Measurements from ENCODE around the gene SLC22A9. TPM values are rescaled to one million over a fixed set of nuclear protein-coding genes. Genes with fewer than 3 reads are reported as not detected.
"Not testable (repeated sequence)": the region's sequence is repeated elsewhere in the genome, so short reads cannot be mapped to it uniquely, and the experiment has no call there.

The SLC22A9 gene
- polyA plus RNA-seq, 1 donor from 2014 or later, result not detected

- not testable (repeated sequence) for H3K79me2 ChIP-seq (replicated peaks; ENCODE audit: insufficient read depth, low read length); H3K4me2 ChIP-seq (ENCODE audit: low read length); H3K9me2 ChIP-seq (ENCODE audit: insufficient read depth, low read length); H3K27me3 ChIP-seq (ENCODE audit: insufficient read depth, low read depth, low read length); H4K20me1 ChIP-seq (ENCODE audit: insufficient read depth); H3K36me3 ChIP-seq (ENCODE audit: insufficient read depth, low read length); H3K9me3 ChIP-seq (ENCODE audit: low read length); H3K4me3 ChIP-seq (ENCODE audit: low read length); H3K27ac ChIP-seq (ENCODE audit: low read length); H3F3A ChIP-seq (ENCODE audit: insufficient read depth, low read length, poor library complexity, severe bottlenecking); H2AFZ ChIP-seq (ENCODE audit: low read depth, low read length); H3K9ac ChIP-seq (ENCODE audit: low read length)
Observed at GRCh38 chr11:63430731-63431130, 61.1 kb downstream of the SLC22A9 start.

- not testable (repeated sequence) for H3K27ac ChIP-seq (ENCODE audit: low read length); H3K9me2 ChIP-seq (ENCODE audit: insufficient read depth, low read length); H3F3A ChIP-seq (ENCODE audit: insufficient read depth, low read length, poor library complexity, severe bottlenecking); H3K4me2 ChIP-seq (ENCODE audit: low read length); H3K36me3 ChIP-seq (ENCODE audit: insufficient read depth, low read length); H4K20me1 ChIP-seq (ENCODE audit: insufficient read depth); H3K4me3 ChIP-seq (ENCODE audit: low read length); H3K79me2 ChIP-seq (replicated peaks; ENCODE audit: insufficient read depth, low read length); H2AFZ ChIP-seq (ENCODE audit: low read depth, low read length); H3K27me3 ChIP-seq (ENCODE audit: insufficient read depth, low read depth, low read length); H3K9ac ChIP-seq (ENCODE audit: low read length); H3K9me3 ChIP-seq (ENCODE audit: low read length)
Observed at GRCh38 chr11:63435351-63435750, 65.8 kb downstream of the SLC22A9 start.

- not testable (repeated sequence) for H2AFZ ChIP-seq (ENCODE audit: low read depth, low read length); H3K9me2 ChIP-seq (ENCODE audit: insufficient read depth, low read length); H3K9me3 ChIP-seq (ENCODE audit: low read length)
Observed at GRCh38 chr11:63435831-63436230, 66.2 kb downstream of the SLC22A9 start.

GRCh38 chr11:63443714-63444113 is 74.1 kb downstream of the SLC22A9 start:
- no peaks in the 10 kb centered on the region for H3K9me3 ChIP-seq (ENCODE audit: low read length)
- no peak overlapping the region for H2AFZ ChIP-seq (ENCODE audit: low read depth, low read length)
- H4K20me1 ChIP-seq (ENCODE audit: insufficient read depth), result no peaks in the 10 kb centered on the region
- no peaks in the 10 kb centered on the region for H3K79me2 ChIP-seq (replicated peaks; ENCODE audit: insufficient read depth, low read length)
- no peak overlapping the region for H3K27ac ChIP-seq (ENCODE audit: low read length)
- no peak overlapping the region for H3K9ac ChIP-seq (ENCODE audit: low read length)
- H3K4me3 ChIP-seq (ENCODE audit: low read length), result no peak overlapping the region
- no peaks in the 10 kb centered on the region for H3K27me3 ChIP-seq (ENCODE audit: insufficient read depth, low read depth, low read length)
- H3K4me2 ChIP-seq (ENCODE audit: low read length), result no peak overlapping the region
- no peaks in the 10 kb centered on the region for H3F3A ChIP-seq (ENCODE audit: insufficient read depth, low read length, poor library complexity, severe bottlenecking)
- H3K9me2 ChIP-seq (ENCODE audit: insufficient read depth, low read length), result no peaks in the 10 kb centered on the region
- no peaks in the 10 kb centered on the region for H3K36me3 ChIP-seq (ENCODE audit: insufficient read depth, low read length)
- TF ChIP-seq, protein P1, sequence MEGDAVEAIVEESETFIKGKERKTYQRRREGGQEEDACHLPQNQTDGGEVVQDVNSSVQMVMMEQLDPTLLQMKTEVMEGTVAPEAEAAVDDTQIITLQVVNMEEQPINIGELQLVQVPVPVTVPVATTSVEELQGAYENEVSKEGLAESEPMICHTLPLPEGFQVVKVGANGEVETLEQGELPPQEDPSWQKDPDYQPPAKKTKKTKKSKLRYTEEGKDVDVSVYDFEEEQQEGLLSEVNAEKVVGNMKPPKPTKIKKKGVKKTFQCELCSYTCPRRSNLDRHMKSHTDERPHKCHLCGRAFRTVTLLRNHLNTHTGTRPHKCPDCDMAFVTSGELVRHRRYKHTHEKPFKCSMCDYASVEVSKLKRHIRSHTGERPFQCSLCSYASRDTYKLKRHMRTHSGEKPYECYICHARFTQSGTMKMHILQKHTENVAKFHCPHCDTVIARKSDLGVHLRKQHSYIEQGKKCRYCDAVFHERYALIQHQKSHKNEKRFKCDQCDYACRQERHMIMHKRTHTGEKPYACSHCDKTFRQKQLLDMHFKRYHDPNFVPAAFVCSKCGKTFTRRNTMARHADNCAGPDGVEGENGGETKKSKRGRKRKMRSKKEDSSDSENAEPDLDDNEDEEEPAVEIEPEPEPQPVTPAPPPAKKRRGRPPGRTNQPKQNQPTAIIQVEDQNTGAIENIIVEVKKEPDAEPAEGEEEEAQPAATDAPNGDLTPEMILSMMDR (IDR thresholded peaks at IDR 0.05; ENCODE audit: poor library complexity, severe bottlenecking), result no peak
- TF ChIP-seq POLR2AphosphoS5 (IDR thresholded peaks at IDR 0.05), result no peak

More at GRCh38 chr11:63435831-63436230, 66.2 kb downstream of the SLC22A9 start:
- not testable (repeated sequence) for H3K36me3 ChIP-seq (ENCODE audit: insufficient read depth, low read length); H3K4me3 ChIP-seq (ENCODE audit: low read length); H3K27ac ChIP-seq (ENCODE audit: low read length); H4K20me1 ChIP-seq (ENCODE audit: insufficient read depth); H3K4me2 ChIP-seq (ENCODE audit: low read length); H3K79me2 ChIP-seq (replicated peaks; ENCODE audit: insufficient read depth, low read length); H3K9ac ChIP-seq (ENCODE audit: low read length); H3K27me3 ChIP-seq (ENCODE audit: insufficient read depth, low read depth, low read length); H3F3A ChIP-seq (ENCODE audit: insufficient read depth, low read length, poor library complexity, severe bottlenecking)

DNA sequence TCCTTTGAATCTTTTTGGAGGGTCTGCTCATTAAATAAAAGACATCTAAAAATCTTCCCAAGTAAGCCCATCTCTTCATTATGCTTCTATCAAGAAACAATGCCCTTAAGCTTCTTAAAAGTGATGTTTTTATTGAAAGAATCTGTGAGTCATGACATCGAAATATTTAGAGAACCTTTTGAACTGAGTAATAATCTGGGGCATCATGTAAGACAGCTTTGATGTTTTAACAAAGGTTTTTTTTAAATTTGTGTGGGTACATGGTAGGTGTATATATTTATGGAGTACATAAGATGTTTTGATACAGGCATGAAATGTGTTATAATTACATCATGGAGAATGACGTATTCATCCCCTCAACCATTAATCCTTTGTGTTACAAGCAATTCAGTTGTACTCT is 74.6 kb downstream of the SLC22A9 start:
- no peaks in the 10 kb centered on the region for H3K27me3 ChIP-seq (ENCODE audit: insufficient read depth, low read depth, low read length)
- H3K9me3 ChIP-seq (ENCODE audit: low read length), result no peaks in the 10 kb centered on the region
- no peak overlapping the region for H2AFZ ChIP-seq (ENCODE audit: low read depth, low read length)
- no peaks in the 10 kb centered on the region for H3K79me2 ChIP-seq (replicated peaks; ENCODE audit: insufficient read depth, low read length)
- no peak overlapping the region for H3K27ac ChIP-seq (ENCODE audit: low read length)
- no peak overlapping the region for H3K9ac ChIP-seq (ENCODE audit: low read length)
- no peaks in the 10 kb centered on the region for H3K36me3 ChIP-seq (ENCODE audit: insufficient read depth, low read length)
- H3K4me3 ChIP-seq (ENCODE audit: low read length), result no peak overlapping the region
- H3K9me2 ChIP-seq (ENCODE audit: insufficient read depth, low read length), result no peaks in the 10 kb centered on the region
- H3F3A ChIP-seq (ENCODE audit: insufficient read depth, low read length, poor library complexity, severe bottlenecking), result no peaks in the 10 kb centered on the region
- no peaks in the 10 kb centered on the region for H4K20me1 ChIP-seq (ENCODE audit: insufficient read depth)
- H3K4me2 ChIP-seq (ENCODE audit: low read length), result no peak overlapping the region
- TF ChIP-seq MXI1 (conservative IDR thresholded peaks at IDR 0.05; ENCODE audit: poor library complexity, severe bottlenecking) (no peak), TAF1 (IDR thresholded peaks at IDR 0.05; ENCODE audit: low read depth) (no peak), EZH2 (IDR thresholded peaks at IDR 0.05; ENCODE audit: borderline replicate concordance, insufficient read depth, low read length, poor library complexity, severe bottlenecking) (no peak), EP300 (conservative IDR thresholded peaks at IDR 0.05; ENCODE audit: poor library complexity, severe bottlenecking) (no peak), POLR2AphosphoS5 (IDR thresholded peaks at IDR 0.05) (no peak), REST (IDR thresholded peaks at IDR 0.05; ENCODE audit: borderline replicate concordance) (no peak)
- TF ChIP-seq, protein P1 (IDR thresholded peaks at IDR 0.05; ENCODE audit: poor library complexity, severe bottlenecking), result no peak
